ENCODE measurements around the gene PRRC2B. TPM values are rescaled to one million over a fixed set of nuclear protein-coding genes. Genes with fewer than 3 reads are reported as not detected.

PRRC2B gene
- total and polyA plus RNA-seq, 2 of the 8 experiments (the other 6 are each of a cell fraction or from before 2014, with no cell fraction given) = 37.3 to 249 TPM

GRCh38 chr9:131520503-131520902, 126.6 kb downstream of the PRRC2B start (continued):
- no peak for TF ChIP-seq GTF2F1 (IDR thresholded peaks at IDR 0.05; ENCODE audit: borderline replicate concordance, low read depth, low read length)
- no peak for TF ChIP-seq ASH2L (IDR thresholded peaks at IDR 0.05; ENCODE audit: low read length)

Measured in H1 (cell line).